ENCODE results near the gene BMI1.
"Not testable (repeated sequence)": the region's sequence is repeated elsewhere in the genome, so short reads cannot be mapped to it uniquely, and the experiment has no call there.

The BMI1 gene

GRCh38 chr10:22340329-22341189 lies 19.7 kb downstream of the BMI1 start:
- DNase-seq: peak; percentile 31

GRCh38 chr10:22341190-22341925 lies 20.5 kb downstream of the BMI1 start:
- DNase-seq: no peak

DNA sequence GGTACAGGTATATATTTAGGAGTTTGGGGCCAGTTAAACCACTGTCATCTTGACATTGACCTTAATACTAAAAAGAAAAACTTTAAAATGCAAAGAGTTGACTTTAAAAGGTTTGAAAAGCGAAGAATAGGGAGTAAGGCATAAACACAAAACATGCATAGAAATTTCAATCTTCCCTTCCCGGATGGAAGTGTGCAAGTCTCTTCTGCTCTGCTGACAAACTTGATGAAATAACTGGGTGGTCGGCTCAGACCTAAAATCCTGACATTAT lies 21.0 kb downstream of the BMI1 start:
- DNase-seq: no peak

DNA sequence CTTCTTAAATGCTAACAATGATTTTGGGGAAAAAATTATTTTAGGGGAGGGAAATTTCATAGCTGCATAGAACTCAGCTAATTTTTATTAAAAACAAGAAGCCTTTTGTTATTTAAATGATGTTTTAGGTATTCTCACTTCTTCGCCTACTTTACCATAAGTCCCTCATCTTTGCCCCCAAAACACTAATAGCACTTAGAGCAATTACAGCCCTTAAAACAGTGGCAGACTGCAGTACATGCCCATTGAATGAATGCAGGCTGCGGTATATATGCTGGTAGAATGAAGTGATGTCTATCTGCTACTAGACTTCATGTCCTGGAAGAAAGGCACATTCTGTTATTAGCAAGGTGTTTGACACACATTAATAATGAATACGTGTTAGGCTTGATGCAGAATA lies 21.5 kb downstream of the BMI1 start:
- no peak for DNase-seq

GRCh38 chr10:22343731-22344130 lies 22.8 kb downstream of the BMI1 start:
- DNase-seq: no peak

GRCh38 chr10:22344249-22344648 lies 23.4 kb downstream of the BMI1 start:
- DNase-seq: no peak

DNA sequence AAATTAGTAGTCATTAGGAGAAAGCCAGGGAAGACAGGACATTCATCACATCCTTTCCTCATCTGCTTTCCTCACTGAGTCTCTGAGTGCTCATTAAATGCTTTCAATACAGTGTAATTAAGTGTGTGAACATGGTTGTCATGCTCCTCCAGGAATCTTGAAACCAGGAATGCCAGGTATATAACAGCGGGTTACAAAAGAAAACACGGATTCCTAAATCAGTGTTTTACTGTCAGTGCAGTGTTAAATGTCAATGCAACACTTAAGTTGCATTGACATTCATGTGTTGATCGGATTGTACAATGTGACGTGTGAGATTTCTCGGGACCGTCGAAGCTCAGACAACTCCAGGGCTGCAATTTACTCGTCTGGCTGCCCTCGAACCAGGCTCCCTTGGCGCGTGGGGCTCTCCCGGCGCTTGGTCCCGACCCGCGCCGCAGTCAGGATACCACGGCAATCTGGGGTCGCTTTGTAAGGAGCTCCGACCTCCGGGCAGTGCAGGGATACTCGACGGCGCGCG lies 23.9 kb downstream of the BMI1 start:
- no peak for DNase-seq

GRCh38 chr10:22345301-22346095 lies 24.6 kb downstream of the BMI1 start, which contains the start of gene SPAG6:
SPAG6 (plus strand) TSS chr10:22345496; CDS start chr10:22345612, 116 bp downstream.
- DNase-seq: no peak

DNA sequence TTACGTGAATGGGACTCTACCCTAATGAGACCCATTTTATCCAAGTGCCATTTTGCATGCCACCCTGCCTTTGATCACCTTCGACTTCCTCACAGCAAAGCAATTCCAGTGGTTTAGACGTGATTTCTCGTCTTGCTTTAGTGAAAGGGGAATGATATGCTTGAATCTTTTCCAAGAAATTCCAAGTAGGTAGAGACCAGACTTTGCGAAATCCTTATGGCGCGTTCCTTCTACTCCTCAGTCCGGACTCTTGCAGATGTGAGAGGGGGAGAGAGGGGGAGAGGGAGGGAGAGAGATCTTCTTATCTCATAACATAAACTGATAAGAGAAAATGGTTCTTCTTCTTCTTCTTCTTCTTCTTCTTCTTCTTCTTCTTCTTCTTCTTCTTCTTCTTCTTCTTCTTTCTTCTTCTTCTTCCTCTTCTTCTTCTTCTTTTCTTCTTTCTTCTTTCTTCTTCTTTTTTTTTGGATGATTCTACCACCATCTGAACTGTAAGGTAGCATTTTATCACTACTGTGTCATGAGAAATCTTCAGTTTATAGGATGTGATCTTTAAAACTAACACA lies 25.3 kb downstream of the BMI1 start:
- no peak for DNase-seq

- no peak for DNase-seq
Measured at GRCh38 chr10:22349755-22350154, 28.9 kb downstream of the BMI1 start.

DNA sequence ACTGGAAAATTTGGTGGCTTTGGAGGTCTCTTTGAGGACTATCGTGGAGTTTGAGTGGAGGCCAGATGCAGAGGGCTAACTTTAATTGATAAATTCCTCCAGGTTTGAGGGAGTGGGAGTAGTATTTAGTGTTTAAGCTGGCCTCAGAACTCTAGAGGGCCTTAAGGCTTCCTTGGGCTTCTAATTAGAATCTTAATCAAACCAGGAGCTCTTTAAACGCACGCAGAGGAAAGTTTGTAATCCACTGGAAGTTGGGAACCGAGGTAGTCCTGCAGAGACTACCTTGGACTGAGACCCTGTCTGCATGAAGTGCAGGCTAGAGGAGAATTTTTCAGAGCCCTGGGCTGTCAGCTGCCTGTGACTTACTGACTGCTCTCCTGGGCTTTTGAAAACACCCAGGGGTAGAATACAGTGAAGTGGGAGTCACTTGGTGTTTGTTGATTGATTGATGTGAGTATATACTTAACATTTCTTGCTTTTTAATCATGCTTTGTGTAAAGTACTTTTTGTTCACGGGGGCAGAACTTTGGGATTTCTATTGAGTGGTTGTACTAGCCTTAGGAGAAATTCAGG lies 30.3 kb downstream of the BMI1 start:
- DNase-seq: no peak

GRCh38 chr10:22356324-22356873 lies 35.5 kb downstream of the BMI1 start:
- no peak for DNase-seq

DNA sequence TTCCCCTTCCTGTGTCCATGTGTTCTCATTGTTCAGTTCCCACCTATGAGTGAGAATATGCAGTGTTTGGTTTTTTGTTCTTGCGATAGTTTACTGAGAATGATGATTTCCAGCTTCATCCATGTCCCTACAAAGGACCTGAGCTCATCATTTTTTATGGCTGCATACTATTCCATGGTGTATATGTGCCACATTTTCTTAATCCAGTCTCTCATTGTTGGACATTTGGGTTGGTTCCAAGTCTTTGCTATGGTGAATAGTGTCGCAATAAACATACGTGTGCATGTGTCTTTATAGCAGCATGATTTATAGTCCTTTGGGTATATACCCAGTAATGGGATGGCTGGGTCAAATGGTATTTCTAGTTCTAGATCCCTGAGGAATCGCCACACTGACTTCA lies 36.9 kb downstream of the BMI1 start:
- DNase-seq: not testable (repeated sequence)

GRCh38 chr10:22363305-22363704 lies 42.4 kb downstream of the BMI1 start:
- no peak for DNase-seq

DNA sequence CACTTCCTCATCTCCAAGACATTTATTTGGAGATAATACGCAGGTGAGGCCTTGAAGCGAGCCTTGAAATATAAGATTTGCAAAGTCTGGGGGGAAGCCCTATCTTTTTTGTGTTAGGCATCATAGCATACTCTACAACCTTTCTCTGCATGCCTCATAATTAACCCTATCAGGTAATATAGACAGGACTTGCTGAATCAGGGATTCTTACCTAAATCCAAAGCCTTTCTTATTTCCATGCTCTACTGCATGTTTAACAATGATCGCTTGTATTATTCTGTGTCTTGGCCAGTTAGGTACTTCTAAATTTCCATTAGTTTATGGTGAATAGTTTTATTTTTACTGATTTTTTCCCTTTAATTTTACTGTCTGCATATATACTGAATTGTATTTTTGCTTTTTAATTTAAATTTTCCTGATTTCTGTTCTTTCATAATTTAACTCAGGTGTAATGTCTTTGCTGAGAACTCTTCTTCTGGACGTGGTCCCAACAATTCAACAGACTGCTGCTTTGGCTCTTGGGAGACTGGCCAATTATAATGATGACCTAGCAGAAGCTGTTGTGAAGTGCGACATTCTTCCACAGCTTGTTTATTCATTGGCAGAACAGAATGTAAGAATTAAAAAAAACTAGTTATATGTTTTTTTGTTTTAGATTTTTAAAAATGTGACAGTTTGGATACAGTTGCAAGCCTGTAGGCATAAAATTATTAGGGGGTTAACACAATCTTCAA lies 43.7 kb downstream of the BMI1 start:
- DNase-seq: no peak

DNA sequence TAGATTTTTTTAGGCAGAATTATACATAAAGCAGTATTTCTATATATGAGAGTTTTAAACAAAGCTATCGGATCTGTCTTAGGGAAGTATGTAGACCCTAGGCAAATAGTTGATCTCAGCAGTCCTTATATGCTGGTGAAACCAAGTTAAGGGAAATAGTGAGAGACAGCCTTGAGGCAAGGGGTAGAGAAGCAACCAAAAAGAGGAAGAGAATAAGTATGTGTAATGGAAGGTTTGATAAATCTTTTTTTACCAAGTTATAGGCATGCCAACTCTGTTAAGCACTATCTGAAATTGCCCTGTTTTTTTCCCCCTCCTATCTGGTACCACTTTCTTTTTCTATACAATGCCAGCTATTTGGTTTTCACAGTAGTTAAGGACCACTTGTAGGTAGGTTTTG lies 44.3 kb downstream of the BMI1 start:
- DNase-seq: no peak

- DNase-seq: no peak
Measured at GRCh38 chr10:22365644-22366434, 44.9 kb downstream of the BMI1 start.

DNA sequence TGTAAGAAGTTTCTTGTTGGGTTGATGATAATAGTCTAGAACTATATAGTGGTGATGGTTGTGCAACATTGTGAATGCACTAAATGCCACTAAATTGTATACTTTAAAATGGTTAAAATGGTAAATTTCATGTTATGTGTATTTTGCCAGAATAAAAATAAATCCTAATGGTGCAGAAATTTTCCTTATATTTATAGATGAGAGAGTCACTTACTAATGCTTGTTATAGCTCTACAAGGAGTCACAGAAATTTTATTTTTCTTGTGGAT lies 45.5 kb downstream of the BMI1 start:
- no peak for DNase-seq

GRCh38 chr10:22366771-22367170 lies 45.9 kb downstream of the BMI1 start:
- DNase-seq: no peak

- no peak for DNase-seq
Measured at GRCh38 chr10:22367471-22367870, 46.6 kb downstream of the BMI1 start.

GRCh38 chr10:22368402-22368801 lies 47.5 kb downstream of the BMI1 start:
- no peak for DNase-seq

Measured in DMS79 (cell line).